Skeletal muscle satellite cell (primary cell): ENCODE results near the gene ZNF318.
"Not testable (repeated sequence)": the region's sequence is repeated elsewhere in the genome, so short reads cannot be mapped to it uniquely, and the experiment has no call there.

Experiments used
- H3K27me3 ChIP-seq: 2 replicates; pipeline ENCODE4 v1.7.0; 2013; ENCODE audit warnings: low read length; ENCODE audit not compliant: control insufficient read depth, insufficient read depth
- H3K36me3 ChIP-seq: 2 replicates; pipeline ENCODE4 v1.7.0; 2013; ENCODE audit warnings: mild to moderate bottlenecking, control low read depth, low read length; ENCODE audit not compliant: insufficient read depth
- H3K4me1 ChIP-seq: 2 replicates; pipeline ENCODE4 v1.7.0; 2013; ENCODE audit warnings: low read length; ENCODE audit not compliant: control insufficient read depth, insufficient read depth
- H3K4me2 ChIP-seq: 2 replicates; pipeline ENCODE4 v1.7.0; 2013; ENCODE audit warnings: mild to moderate bottlenecking, low read length
- H3K4me3 ChIP-seq: 2 replicates; pipeline ENCODE4 v1.7.0; 2013; ENCODE audit warnings: low read length
- H3K9ac ChIP-seq: 2 replicates; pipeline ENCODE4 v1.7.0; 2013; ENCODE audit warnings: mild to moderate bottlenecking, low read depth, low read length, moderate library complexity
- H3K9me3 ChIP-seq: replicated peaks from 2 replicates; pipeline ENCODE4 v1.7.0; 2013; ENCODE audit warnings: mild to moderate bottlenecking, control low read depth, low read length

ZNF318 gene

DNA sequence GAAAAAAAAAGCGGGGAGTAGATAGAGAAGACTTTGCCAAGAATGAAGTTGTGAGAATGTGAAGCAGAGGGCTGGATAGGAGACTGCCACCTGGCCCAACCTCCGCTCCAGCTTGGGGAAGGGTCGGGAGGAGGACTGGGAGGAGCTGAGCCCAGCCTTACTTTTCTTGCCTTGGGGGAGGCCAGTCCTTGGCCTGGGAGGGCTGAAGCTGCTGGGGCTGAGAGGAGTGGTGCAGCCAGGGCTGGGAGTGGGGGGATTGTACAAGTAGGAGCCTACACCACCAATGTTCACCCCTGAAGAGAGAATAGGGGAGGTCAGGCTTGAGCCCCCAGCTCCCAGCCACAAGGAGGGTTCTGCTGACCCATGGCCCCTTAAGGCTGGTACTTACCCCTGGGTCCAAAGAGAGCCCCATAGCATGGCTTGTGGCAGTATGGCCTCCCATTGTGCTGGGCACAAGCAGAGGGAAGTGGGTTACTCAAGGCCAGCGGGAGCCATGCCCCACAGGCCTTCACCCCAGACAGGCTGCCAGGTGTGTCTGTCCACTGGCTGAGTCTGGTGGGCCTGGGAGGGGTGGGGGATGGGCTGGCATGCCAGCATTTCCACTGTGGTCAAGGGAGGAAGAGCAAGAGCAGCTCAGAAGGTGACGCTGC lies 61.9 kb downstream of the ZNF318 start:
- H3K4me3 ChIP-seq = no peak overlapping the region
- no peaks in the 10 kb centered on the region for H3K9me3 ChIP-seq
- H3K4me2 ChIP-seq = no peak overlapping the region
- H3K27me3 ChIP-seq = peaks cover 46% of the 10 kb centered on the region
- no peaks in the 10 kb centered on the region for H3K4me1 ChIP-seq
- H3K9ac ChIP-seq = no peak overlapping the region
- H3K36me3 ChIP-seq = no peaks in the 10 kb centered on the region

DNA sequence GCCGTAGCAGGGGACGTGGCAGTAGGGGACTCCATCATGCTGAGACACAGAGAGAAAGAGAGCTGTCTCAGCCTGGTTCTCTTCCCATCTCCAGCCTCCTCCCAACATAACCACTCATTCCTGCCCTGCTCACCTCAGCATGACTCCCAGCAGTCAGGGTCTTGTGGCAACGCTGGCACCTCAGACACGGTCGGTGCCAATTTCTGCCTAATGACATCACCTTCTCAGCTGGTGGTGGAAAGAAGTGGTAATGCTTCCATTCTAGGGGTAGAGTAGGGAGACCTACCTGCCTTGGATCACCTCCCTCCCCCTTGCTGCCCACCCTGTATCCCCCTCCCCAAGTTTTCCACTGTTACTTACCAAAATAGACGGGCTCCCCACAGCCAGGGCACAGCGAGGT lies 63.4 kb downstream of the ZNF318 start:
- H3K9me3 ChIP-seq = no peaks in the 10 kb centered on the region
- H3K4me3 ChIP-seq = no peak overlapping the region
- H3K36me3 ChIP-seq = no peaks in the 10 kb centered on the region
- peaks cover 61% of the 10 kb centered on the region for H3K27me3 ChIP-seq
- no peak overlapping the region for H3K9ac ChIP-seq
- H3K4me2 ChIP-seq = no peak overlapping the region
- no peaks in the 10 kb centered on the region for H3K4me1 ChIP-seq

DNA sequence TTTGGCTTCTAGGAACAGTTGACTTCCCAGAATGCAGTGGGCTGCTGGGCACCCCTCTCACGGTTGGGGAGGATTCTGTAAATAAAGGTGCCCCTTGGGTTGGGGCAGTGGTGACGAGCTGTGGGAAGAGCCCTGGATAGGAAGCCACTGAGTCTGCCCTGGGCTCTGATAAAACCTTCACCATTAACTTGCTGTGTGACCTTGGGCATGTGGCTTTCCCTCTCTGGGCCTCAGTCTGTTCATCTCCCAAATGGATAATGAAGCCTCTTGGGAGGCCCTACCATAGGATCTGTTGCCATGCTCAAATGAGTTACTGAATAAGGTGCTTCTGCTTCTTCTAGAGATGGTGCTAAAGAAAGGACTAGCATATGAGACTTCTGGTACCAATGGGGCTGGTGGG lies 64.6 kb downstream of the ZNF318 start:
- no peaks in the 10 kb centered on the region for H3K36me3 ChIP-seq
- H3K27me3 ChIP-seq = peaks cover 68% of the 10 kb centered on the region
- H3K4me3 ChIP-seq = no peak overlapping the region
- H3K9ac ChIP-seq = no peak overlapping the region
- no peaks in the 10 kb centered on the region for H3K9me3 ChIP-seq
- H3K4me1 ChIP-seq = no peaks in the 10 kb centered on the region
- H3K4me2 ChIP-seq = no peak overlapping the region

DNA sequence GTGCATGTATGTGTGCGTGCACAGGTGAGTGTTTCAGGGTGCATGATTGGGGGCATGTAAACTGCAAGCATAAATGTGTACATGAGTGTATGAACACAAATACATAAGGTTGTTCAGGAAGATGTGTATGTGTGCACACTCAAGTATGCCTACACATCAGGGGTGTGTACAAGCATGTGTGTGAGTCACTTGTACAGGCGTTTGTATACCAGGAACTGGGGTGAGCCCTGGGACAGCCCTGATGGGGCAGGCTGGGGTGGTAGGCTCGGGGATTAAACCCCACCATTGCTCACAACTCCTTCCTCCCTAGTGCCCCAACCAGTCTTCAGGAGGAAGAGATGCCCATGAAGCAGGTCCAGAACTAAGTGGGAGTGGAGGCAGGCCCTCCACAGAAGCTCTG lies 65.1 kb downstream of the ZNF318 start:
- H3K4me2 ChIP-seq = no peak overlapping the region
- H3K36me3 ChIP-seq = no peaks in the 10 kb centered on the region
- H3K9me3 ChIP-seq = no peaks in the 10 kb centered on the region
- no peak overlapping the region for H3K4me3 ChIP-seq
- H3K4me1 ChIP-seq = no peaks in the 10 kb centered on the region
- peaks cover 73% of the 10 kb centered on the region for H3K27me3 ChIP-seq
- H3K9ac ChIP-seq = no peak overlapping the region

DNA sequence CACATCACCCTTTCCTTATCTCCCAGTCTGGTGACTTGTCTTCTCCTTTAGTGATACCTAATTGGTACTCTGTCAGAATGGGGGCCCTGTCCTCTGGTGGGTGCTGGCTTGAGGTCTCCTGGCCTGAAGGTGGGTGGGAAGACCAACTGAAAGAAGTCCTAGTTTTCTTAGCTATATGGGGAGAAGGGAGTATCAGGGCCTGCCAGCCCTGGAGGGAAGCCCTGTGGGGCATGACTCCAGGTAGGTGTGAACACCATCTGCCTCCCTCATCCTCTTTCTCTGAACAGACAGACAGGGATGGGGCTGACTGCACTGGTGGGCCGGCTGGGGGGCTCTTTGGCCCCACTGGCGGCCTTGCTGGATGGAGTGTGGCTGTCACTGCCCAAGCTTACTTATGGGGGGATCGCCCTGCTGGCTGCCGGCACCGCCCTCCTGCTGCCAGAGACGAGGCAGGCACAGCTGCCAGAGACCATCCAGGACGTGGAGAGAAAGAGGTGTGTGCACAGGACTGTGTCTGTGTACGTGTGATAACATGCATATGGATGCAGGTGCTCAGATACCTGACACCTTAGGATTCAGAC lies 65.6 kb downstream of the ZNF318 start:
- Histone ChIP-seq H3K4me3 (no peak overlapping the region), H3K4me2 (no peak overlapping the region), H3K9ac (no peak overlapping the region), H3K36me3 (no peaks in the 10 kb centered on the region), H3K4me1 (no peaks in the 10 kb centered on the region), H3K27me3 (peaks cover 73% of the 10 kb centered on the region), H3K9me3 (no peaks in the 10 kb centered on the region)

DNA sequence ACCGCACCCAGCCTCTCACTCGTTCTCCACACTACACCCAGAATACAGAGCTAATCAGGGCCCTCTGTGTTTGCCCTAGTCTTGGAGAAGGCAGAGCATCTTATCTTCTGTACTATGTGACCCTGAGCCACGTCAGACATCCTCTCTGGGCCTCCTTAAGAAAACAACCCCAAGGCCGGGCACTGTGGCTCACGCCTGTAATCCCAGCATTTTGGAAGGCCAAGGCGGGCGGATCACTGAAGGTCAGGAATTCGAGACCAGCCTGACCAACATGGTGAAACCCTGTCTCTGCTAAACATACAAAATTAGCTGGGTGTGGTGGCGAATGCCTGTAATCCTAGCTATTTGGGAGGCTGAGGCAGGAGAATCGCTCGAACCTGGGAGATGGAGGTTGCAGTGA lies 66.4 kb downstream of the ZNF318 start:
- H3K4me1 ChIP-seq, H3K36me3 ChIP-seq, H3K4me2 ChIP-seq, H3K9me3 ChIP-seq, H3K4me3 ChIP-seq, H3K9ac ChIP-seq: not testable (repeated sequence)
- peaks cover 77% of the 10 kb centered on the region for H3K27me3 ChIP-seq

DNA sequence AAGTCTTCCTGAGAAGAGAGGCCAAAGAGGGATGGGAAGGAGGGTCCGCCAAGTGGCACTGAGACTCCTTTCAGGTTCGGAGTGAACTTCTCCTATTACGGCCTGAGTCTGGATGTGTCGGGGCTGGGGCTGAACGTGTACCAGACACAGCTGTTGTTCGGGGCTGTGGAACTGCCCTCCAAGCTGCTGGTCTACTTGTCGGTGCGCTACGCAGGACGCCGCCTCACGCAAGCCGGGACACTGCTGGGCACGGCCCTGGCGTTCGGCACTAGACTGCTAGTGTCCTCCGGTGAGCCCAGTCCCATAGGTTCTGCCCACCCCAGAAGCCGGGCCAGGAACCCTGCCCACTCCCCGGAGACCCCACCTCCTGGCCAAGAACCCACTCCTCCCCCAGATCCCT lies 67.3 kb downstream of the ZNF318 start:
- Histone ChIP-seq H3K4me2 (no peak overlapping the region), H3K4me1 (no peaks in the 10 kb centered on the region), H3K36me3 (no peaks in the 10 kb centered on the region), H3K4me3 (no peak overlapping the region), H3K9me3 (no peaks in the 10 kb centered on the region), H3K27me3 (peaks cover 76% of the 10 kb centered on the region), H3K9ac (no peak overlapping the region)

DNA sequence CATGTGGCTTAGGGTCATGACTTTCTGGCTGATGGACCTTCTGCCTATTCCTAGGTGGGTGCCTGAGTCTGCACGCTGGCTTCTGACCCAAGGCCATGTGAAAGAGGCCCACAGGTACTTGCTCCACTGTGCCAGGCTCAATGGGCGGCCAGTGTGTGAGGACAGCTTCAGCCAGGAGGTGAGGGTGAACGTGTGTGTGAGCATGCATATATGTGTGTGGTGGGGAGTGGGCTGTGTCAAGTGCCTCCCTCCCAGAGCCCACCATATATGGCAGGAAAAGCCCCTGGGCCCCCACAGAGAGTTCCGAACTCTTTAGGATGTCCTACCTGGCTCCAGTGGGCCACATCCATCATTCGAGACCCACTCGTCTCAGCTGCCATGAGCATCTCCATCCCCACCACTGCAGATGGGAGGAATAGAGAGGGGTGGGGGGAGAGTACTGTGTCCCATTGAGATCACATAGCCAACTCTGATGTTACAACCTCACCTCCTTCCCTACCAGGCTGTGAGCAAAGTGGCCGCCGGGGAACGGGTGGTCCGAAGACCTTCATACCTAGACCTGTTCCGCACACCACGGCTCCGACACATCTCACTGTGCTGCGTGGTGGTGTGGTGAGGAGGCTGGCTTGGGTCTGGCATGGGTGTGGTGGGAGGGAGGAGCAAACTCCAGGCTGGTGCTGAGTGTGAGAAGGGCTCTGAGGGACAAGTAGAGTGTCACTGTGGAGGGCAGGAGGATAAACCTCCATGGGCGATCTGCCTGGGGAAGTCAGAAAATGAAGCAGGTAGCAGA lies 68.2 kb downstream of the ZNF318 start:
- no peak overlapping the region for H3K4me2 ChIP-seq
- no peaks in the 10 kb centered on the region for H3K4me1 ChIP-seq
- no peaks in the 10 kb centered on the region for H3K36me3 ChIP-seq
- H3K4me3 ChIP-seq = no peak overlapping the region
- H3K9ac ChIP-seq = no peak overlapping the region
- H3K27me3 ChIP-seq = peaks cover 80% of the 10 kb centered on the region
- no peaks in the 10 kb centered on the region for H3K9me3 ChIP-seq

DNA sequence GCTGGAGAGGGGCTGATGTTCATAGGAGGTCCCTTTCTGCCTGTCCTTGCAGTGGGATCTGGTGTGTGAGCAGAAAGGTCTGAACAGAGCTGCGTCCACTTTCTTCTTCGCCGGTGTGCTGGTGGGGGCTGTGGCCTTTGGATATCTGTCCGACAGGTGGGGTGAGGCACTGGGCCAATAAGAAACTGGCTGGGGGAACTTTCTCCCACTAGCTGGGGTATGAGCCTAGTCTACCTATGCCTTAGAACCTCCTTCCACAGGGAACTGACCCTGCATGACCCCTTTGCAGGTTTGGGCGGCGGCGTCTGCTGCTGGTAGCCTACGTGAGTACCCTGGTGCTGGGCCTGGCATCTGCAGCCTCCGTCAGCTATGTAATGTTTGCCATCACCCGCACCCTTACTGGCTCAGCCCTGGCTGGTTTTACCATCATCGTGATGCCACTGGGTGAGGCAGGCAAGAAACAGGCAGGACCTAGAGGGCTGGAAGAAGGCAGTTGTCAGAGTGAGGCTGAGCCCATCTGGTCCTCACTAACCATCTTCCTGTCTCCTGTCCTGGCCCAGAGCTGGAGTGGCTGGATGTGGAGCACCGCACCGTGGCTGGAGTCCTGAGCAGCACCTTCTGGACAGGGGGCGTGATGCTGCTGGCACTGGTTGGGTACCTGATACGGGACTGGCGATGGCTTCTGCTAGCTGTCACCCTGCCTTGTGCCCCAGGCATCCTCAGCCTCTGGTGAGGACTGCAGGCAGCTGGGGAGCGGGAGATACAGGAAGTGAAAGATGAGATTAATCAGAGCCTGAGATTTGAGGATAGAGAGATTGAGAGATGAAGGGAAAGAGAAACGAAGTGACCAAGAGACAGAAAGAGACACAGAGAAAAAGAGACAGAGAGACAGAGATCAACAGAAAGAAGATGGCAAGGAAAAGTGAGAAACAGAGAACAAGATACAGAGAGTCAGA lies 69.8 kb downstream of the ZNF318 start:
- Histone ChIP-seq H3K9ac (no peak overlapping the region), H3K4me2 (no peak overlapping the region), H3K4me3 (no peak overlapping the region), H3K4me1 (no peaks in the 10 kb centered on the region), H3K9me3 (no peaks in the 10 kb centered on the region), H3K27me3 (peaks cover 76% of the 10 kb centered on the region), H3K36me3 (no peaks in the 10 kb centered on the region)

DNA sequence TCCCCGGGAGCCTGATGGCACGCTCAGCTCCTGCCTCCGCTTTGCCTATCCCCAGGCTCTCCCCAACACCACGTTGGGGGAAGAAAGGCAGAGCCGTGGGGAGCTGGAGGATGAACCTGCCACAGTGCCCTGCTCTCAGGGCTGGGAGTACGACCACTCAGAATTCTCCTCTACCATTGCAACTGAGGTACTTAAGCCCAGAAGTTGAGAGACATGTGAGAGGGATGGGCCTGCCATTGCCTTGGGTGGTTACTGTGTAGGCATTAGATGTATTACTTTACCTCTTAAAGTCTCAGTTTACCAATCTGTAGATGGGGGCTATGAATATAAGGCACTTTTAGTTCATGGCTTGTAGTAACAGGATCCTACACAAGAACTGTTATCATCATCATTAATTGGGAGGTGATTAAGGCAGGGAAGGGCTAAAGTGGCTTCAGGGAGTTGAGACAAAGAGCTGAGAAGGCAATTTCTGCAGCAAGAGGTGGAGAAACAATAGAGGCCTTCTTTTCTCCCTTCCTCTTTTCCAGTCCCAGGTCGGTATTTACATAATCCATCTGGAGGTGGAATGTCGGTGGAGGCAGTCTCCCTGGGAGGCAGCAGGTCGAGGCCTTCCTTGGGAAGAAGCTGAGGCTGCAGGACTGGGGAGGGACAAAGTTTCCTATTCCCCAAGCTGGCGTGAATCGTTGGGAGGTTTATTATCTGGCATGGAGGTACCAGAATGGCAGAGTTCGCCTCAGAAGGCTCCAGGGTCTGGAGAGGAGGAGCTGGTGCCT lies 70.7 kb downstream of the ZNF318 start:
- no peaks in the 10 kb centered on the region for H3K9me3 ChIP-seq
- no peaks in the 10 kb centered on the region for H3K4me1 ChIP-seq
- H3K27me3 ChIP-seq = peaks cover 71% of the 10 kb centered on the region

More for the DNA sequence above, 70.7 kb downstream of the ZNF318 start:
- Histone ChIP-seq H3K4me3 (no peak overlapping the region), H3K36me3 (no peaks in the 10 kb centered on the region), H3K4me2 (no peak overlapping the region), H3K9ac (no peak overlapping the region)
